Gastrocnemius medialis (tissue), 4 donors: ENCODE data around the gene SATB2.

Source experiments
- CTCF ChIP-seq, 5 experiments: fragments of 450-650 bp in 3 of 5; fragments of 200-600 bp in 2 of 5; sonication (generic) in 2 of 5; IDR thresholded peaks in 4 of 5; conservative IDR thresholded peaks in 1 of 5; 1 replicate in 4 of 5; 2 replicates in 1 of 5; pipeline ENCODE4 v1.5.1; 2016 to 2019; ENCODE audit warnings: antibody characterized with exemption in 5 of 5, mild to moderate bottlenecking in 3 of 5, moderate library complexity in 3 of 5
- POLR2A ChIP-seq, 2 donors: fragments of 450-650 bp; IDR thresholded peaks; one replicate each; pipeline ENCODE4 v1.6.1; 2017; ENCODE audit warnings: antibody characterized with exemption in 2 of 2, mild to moderate bottlenecking in 2 of 2, moderate library complexity in 2 of 2

- no peak for TF ChIP-seq CTCF (IDR thresholded peaks at IDR 0.05 in 4 of 5, conservative IDR thresholded peaks at IDR 0.05 in 1 of 5)
- TF ChIP-seq POLR2A (IDR thresholded peaks at IDR 0.05) = no peak
These were observed 117.7 kb downstream of the SATB2 start for GRCh38 chr2:199339891-199340605.
